Tongue (tissue), 2 donors: ENCODE results near the gene TIMM50. TPM values are rescaled to one million over a fixed set of nuclear protein-coding genes. Genes with fewer than 3 reads are reported as not detected.

Experiments
- DNase-seq: peaks from one replicate; pipeline ENCODE4 v3.0.0-alpha.2; 2015
- total RNA-seq: library from RNA; depleted of rRNA; stranded (reverse); fragments of >200 nt; gene quantifications from one replicate; pipeline ENCODE4 v1.2.3, GENCODE V29; 2014

Gene TIMM50
- total RNA-seq, 1 donor from 2014 or later = 27.1 TPM

DNA sequence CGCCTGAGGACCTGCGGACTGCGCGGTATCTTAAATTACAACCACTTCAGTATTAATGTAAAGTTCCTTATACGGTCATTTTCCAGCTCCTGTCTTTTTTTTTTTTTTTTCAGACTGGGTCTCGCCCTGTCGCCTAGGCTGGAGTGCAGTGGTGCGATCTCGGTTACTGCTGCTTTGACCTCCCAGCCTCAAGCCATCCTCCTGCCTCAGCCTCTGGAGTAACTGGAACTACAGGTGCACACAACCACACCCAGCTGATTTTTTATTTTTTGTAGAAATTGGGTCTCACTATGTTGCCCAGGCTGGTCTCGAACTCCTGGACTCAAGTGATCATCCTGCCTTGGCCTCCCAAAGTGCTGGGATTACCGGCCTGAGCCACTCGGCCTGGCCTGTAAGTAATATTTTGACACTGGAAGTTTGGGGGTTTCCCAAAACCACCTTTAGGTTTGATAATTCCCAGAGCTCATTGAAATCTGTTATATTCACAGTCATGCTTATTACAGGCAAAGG, 52.4 kb downstream of the TIMM50 start:
- DNase-seq = no peak

DNA sequence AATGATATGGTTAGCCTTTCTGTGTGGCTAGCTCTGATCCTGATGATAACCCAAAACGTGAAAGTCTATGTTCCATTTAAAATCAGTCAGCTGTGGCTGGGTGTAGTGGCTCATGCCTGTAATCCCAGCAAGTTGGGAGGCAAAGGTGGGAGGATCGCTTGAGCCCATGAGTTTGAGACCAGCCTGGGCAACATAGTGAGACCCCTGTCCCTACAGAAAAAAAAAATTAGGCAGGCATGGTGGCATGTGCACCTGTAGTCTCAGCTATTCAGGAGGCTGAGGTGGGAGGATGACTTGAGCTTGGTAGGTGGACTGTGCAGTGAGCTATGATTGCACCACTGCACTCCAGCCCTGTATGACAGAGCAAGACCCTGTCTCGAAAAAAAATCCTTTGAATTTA, 53.2 kb downstream of the TIMM50 start:
- no peak for DNase-seq

DNA sequence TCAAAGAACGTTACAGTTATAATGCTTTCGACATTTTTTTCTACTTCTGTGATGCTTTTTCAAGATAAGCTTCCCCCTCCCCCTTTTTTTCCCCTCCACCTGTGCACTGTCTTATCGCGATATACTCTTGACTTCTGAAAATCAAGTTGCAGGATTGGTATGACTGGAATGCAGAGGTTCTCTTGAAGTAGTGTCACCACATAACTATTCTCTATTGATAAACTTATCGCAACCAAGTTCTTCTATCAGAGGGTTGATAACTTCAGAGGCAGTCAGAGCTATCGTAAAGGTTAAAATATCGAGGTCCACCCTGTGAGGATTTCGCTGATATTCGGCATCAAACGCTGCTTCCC, 58.5 kb downstream of the TIMM50 start:
- no peak for DNase-seq

DNA sequence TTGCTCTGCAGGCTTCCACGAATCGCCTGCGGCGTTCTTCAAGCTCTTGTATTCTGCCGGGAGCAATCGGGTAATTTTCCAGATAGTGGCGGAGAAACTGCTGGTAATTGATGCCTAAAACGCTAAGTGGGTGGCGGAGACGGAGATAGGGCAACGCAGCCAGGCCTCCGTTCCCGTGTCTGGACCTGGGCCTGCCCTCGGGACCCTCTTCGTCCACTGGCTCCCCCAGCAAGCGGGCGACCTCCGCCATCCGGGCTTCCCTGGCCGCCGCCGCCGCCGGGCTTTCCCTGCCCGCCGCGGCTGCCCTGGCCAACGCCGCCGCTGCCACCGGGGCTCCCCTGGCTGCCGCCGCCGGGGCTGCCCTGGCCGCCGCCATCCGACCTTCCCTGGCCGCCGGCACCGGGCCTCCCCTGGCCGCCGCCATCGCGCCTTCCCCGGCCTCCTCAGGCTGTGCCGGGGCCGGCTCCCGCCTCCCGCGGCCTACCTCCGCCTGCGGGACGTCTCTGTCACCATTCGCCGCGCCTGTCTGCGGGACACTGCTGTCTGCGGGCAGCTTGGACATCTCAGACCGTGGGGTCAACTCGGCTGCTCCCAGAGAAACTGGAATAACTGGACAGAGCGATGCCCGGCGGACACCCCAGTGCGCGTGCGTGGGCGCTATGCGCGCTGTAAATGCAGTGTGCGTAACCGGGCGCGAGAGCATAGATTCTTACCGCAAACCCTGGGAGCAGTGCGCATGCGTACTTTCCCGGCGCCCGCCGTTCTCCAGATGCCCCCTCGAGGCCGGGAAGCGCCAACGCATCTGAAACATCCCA, 59.1 kb downstream of the TIMM50 start, which contains the start of gene EID2:
Gene EID2, minus strand, starts transcription at position 644 of the 815 bp plus-strand sequence. Its CDS starts 82 bp downstream, at position 562.
- peak; percentile 98 for DNase-seq

DNA sequence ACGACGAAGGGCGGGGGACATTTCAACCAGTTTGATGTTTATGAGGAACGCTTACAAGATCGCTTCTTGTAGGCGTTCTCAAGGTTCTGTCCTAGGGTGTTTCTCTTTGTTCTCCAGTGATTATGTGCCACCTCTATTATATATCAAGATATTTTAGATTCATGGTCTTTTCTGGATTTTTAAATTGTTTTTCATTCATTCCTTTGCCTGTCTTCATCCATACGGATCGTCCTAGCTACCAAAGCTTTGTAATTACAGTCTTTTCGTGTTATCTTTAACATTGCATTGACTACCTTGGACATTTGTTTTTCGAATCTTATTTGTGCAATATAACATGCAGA, 59.7 kb downstream of the TIMM50 start:
- no peak for DNase-seq

Other genes starting within 250 kb of the TIMM50 start
- gene IFNL3, start 235.8 kb upstream of the TIMM50 start, total RNA-seq = not detected
- not detected for gene IFNL4, start 232.0 kb upstream of the TIMM50 start, total RNA-seq
- gene IFNL2, start 212.4 kb upstream of the TIMM50 start, total RNA-seq = not detected
- gene IFNL1, start 184.4 kb upstream of the TIMM50 start, total RNA-seq = not detected
- gene LRFN1, start 160.0 kb upstream of the TIMM50 start, total RNA-seq = 0.92 TPM
- 8.2 TPM for gene GMFG, start 144.8 kb upstream of the TIMM50 start, total RNA-seq
- gene SAMD4B, start 138.4 kb upstream of the TIMM50 start, total RNA-seq = 36.4 TPM
- 18.9 TPM for gene PAF1, start 89.7 kb upstream of the TIMM50 start, total RNA-seq
- 15.2 TPM for gene MED29, start 89.5 kb upstream of the TIMM50 start, total RNA-seq
- gene ZFP36, start 74.0 kb upstream of the TIMM50 start, total RNA-seq = 24.5 TPM
- gene PLEKHG2, start 68.2 kb upstream of the TIMM50 start, total RNA-seq = 20.9 TPM
- gene RPS16, start 44.9 kb upstream of the TIMM50 start, total RNA-seq = 106 TPM
- gene SUPT5H, start 35.3 kb upstream of the TIMM50 start, total RNA-seq = 62.2 TPM
- not detected for gene DLL3, start 18.1 kb downstream of the TIMM50 start, total RNA-seq
- gene SELENOV, start 34.3 kb downstream of the TIMM50 start, total RNA-seq = not detected
- 5.0 TPM for gene EID2B, start 52.0 kb downstream of the TIMM50 start, total RNA-seq
- 15.0 TPM for gene EID2, start 59.3 kb downstream of the TIMM50 start, total RNA-seq
- gene LGALS13, start 121.7 kb downstream of the TIMM50 start, total RNA-seq = not detected
- gene LGALS16, start 175.1 kb downstream of the TIMM50 start, total RNA-seq = not detected
- gene LGALS14, start 223.6 kb downstream of the TIMM50 start, total RNA-seq = not detected